GM23338 (cell line): Measurements from ENCODE around the gene CIC.

ENCODE experiments used
- EZH2 ChIP-seq: fragments of 200-600 bp; sonication (generic); IDR thresholded peaks from one replicate; pipeline ENCODE4 v1.8.0; 2017; ENCODE audit warnings: antibody characterized with exemption, mild to moderate bottlenecking, low read depth; ENCODE audit not compliant: unreplicated experiment
- EZH2phosphoT487 ChIP-seq: fragments of 200-600 bp; sonication (generic); IDR thresholded peaks from one replicate; pipeline ENCODE4 v1.8.1; 2018; ENCODE audit warnings: antibody characterized with exemption; ENCODE audit not compliant: unreplicated experiment
- JUNB ChIP-seq: IDR thresholded peaks from one replicate; pipeline ENCODE4 v1.6.1; 2016; ENCODE audit warnings: antibody characterized with exemption; ENCODE audit not compliant: unreplicated experiment
- NANOG ChIP-seq: IDR thresholded peaks from 2 replicates; pipeline ENCODE4 v1.6.1; 2016; ENCODE audit warnings: antibody characterized with exemption, borderline replicate concordance
- POLR2AphosphoS5 ChIP-seq: IDR thresholded peaks from 2 replicates; pipeline ENCODE4 v1.6.1; 2016; ENCODE audit warnings: antibody characterized with exemption, low read depth
- REST ChIP-seq: IDR thresholded peaks from one replicate; pipeline ENCODE4 v1.6.1; 2018; ENCODE audit warnings: antibody characterized with exemption; ENCODE audit not compliant: unreplicated experiment
- ZNF331 ChIP-seq: fragments of 250-450 bp; sonication (Bioruptor Pico); IDR thresholded peaks from 2 replicates; pipeline ENCODE4 v1.5.0; 2020; ENCODE audit warnings: low read depth, mild to moderate bottlenecking, moderate library complexity
- TF ChIP-seq, protein P1 (sequence below), 2 experiments: fragments of 200-600 bp in 1 of 2; sonication (generic) in 1 of 2; conservative IDR thresholded peaks; 2 replicates each; pipeline versions ENCODE4 v1.5.1 to v1.6.1; 2016 to 2017; ENCODE audit warnings: antibody characterized with exemption in 2 of 2, low read depth in 2 of 2, mild to moderate bottlenecking in 2 of 2, moderate library complexity in 1 of 2

DNA sequence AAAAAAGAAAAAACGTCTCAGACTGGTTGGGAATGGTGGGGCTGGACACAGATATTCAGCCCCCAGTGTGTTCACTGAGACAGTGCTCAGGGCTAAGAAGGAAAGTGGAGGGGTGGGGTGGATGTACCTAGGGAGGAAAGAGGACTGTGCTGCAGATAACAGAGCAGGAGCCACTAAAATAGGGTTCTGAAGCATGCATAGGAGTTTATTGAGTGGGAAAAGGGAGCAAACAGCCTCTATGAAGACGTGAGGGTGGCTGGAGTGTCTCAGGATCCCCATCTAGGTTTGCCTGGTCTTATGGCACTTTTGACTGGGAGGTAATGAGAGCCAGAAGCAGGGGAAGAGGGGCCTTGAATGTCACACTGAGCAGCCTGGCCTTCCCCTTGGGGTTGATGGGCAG lies 59.8 kb downstream of the CIC start:
- no peak for TF ChIP-seq EZH2phosphoT487
- TF ChIP-seq, protein P1, sequence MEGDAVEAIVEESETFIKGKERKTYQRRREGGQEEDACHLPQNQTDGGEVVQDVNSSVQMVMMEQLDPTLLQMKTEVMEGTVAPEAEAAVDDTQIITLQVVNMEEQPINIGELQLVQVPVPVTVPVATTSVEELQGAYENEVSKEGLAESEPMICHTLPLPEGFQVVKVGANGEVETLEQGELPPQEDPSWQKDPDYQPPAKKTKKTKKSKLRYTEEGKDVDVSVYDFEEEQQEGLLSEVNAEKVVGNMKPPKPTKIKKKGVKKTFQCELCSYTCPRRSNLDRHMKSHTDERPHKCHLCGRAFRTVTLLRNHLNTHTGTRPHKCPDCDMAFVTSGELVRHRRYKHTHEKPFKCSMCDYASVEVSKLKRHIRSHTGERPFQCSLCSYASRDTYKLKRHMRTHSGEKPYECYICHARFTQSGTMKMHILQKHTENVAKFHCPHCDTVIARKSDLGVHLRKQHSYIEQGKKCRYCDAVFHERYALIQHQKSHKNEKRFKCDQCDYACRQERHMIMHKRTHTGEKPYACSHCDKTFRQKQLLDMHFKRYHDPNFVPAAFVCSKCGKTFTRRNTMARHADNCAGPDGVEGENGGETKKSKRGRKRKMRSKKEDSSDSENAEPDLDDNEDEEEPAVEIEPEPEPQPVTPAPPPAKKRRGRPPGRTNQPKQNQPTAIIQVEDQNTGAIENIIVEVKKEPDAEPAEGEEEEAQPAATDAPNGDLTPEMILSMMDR (conservative IDR thresholded peaks at IDR 0.05; ENCODE audit: low read depth in 2 of 2) = no peak
- TF ChIP-seq POLR2AphosphoS5 = no peak
- no peak for TF ChIP-seq ZNF331 (CRISPR knock-in tag)
- no peak for TF ChIP-seq EZH2
- TF ChIP-seq REST = no peak
- TF ChIP-seq JUNB = no peak
- TF ChIP-seq NANOG = no peak
